ENCODE results near the gene CHRND.

The CHRND gene

DNA sequence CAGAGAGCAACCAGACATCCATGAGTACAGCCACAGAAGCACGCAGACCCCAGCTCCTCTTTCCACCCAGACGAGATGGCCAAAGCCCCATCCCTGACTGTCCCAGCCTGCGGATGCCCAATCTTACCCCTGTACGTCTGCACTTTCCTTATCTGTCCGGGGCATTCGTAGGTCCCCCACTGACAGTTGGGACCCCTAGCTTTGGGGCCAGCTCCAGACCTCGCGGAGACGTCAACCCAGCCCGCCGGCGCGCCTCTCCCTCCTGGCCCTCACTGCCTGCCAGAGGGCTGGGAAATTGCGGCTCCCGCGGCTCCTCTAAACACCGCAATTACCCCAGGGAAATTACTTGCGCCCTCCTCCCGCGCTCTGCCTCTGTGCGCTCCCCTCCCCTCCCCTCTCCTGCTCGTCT lies 40.6 kb upstream of the CHRND start:
- Histone ChIP-seq H3K27ac (no peak overlapping the region), H3K4me3 (IDR thresholded peaks at IDR 0.05; ENCODE audit: insufficient read depth, low read depth, low read length) (no peak overlapping the region), H3K36me3 (ENCODE audit: insufficient read depth) (no peaks in the 10 kb centered on the region), H3K9ac (no peak overlapping the region), H3K4me1 (ENCODE audit: low read depth, poor library complexity, severe bottlenecking) (no peaks in the 10 kb centered on the region), H3K27me3 (ENCODE audit: insufficient read depth, low read depth) (peaks cover 7% of the 10 kb centered on the region; the same call in 1 of the 2 replicates), H2AFZ (ENCODE audit: low read depth) (no peak overlapping the region), H3K4me2 (no peak overlapping the region), H3K79me2 (ENCODE audit: insufficient read depth, low read depth) (no peaks in the 10 kb centered on the region), H4K20me1 (ENCODE audit: insufficient read depth) (no peaks in the 10 kb centered on the region)
- TF ChIP-seq, protein P1, sequence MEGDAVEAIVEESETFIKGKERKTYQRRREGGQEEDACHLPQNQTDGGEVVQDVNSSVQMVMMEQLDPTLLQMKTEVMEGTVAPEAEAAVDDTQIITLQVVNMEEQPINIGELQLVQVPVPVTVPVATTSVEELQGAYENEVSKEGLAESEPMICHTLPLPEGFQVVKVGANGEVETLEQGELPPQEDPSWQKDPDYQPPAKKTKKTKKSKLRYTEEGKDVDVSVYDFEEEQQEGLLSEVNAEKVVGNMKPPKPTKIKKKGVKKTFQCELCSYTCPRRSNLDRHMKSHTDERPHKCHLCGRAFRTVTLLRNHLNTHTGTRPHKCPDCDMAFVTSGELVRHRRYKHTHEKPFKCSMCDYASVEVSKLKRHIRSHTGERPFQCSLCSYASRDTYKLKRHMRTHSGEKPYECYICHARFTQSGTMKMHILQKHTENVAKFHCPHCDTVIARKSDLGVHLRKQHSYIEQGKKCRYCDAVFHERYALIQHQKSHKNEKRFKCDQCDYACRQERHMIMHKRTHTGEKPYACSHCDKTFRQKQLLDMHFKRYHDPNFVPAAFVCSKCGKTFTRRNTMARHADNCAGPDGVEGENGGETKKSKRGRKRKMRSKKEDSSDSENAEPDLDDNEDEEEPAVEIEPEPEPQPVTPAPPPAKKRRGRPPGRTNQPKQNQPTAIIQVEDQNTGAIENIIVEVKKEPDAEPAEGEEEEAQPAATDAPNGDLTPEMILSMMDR (conservative IDR thresholded peaks at IDR 0.05; ENCODE audit: low read depth, low read length) = no peak

DNA sequence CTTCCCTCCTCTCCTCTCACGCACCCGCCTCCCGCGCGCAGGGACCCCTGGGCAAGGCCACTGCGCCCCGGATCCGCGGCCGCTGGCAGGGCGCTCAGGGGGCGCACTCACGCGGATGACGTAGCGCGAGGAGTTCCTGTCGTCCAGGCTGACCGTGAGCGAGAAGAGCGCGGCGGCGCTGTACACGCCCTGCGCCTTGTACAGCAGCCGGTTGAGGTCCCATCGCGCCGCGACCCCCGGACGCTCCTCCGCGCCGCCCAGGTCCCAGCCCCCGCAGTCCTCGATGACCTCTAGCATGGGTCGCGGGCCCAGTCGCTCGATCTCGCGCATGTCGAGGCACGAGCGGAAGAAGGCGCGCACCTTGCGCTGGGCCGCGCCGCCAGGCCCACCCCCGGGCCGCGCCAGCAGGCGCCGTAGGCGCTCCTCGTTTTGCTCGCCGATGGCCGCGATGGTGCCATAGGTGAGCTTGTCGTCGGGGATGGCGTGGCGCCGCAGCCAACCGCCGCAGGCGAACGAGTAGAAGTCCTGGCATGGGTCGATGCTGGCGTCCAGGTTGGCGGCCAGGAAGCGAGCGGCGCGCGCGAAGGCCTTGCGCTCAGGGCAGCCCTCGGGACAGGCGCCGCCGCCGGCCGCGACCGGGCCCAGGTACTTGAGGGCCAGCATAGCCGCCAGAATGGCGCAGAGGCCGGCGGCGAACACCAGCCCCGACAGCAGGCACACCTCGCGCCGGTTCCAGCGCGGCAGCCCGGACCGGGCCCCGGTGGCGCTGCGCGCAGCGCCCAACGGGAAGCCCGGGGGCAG lies 40.0 kb upstream of the CHRND start:
- Histone ChIP-seq H3K79me2 (ENCODE audit: insufficient read depth, low read depth) (no peaks in the 10 kb centered on the region), H2AFZ (ENCODE audit: low read depth) (no peak overlapping the region), H3K9ac (no peak overlapping the region), H3K27me3 (ENCODE audit: insufficient read depth, low read depth) (0 out of 2 replicates have a peak, but pooled peaks cover 3% of the 10 kb centered on the region), H3K4me2 (no peak overlapping the region), H3K36me3 (ENCODE audit: insufficient read depth) (no peaks in the 10 kb centered on the region), H3K4me1 (ENCODE audit: low read depth, poor library complexity, severe bottlenecking) (no peaks in the 10 kb centered on the region), H3K4me3 (IDR thresholded peaks at IDR 0.05; ENCODE audit: insufficient read depth, low read depth, low read length) (no peak overlapping the region), H4K20me1 (ENCODE audit: insufficient read depth) (no peaks in the 10 kb centered on the region), H3K27ac (no peak overlapping the region)
- TF ChIP-seq, protein P1 (conservative IDR thresholded peaks at IDR 0.05; ENCODE audit: low read depth, low read length) = no peak

DNA sequence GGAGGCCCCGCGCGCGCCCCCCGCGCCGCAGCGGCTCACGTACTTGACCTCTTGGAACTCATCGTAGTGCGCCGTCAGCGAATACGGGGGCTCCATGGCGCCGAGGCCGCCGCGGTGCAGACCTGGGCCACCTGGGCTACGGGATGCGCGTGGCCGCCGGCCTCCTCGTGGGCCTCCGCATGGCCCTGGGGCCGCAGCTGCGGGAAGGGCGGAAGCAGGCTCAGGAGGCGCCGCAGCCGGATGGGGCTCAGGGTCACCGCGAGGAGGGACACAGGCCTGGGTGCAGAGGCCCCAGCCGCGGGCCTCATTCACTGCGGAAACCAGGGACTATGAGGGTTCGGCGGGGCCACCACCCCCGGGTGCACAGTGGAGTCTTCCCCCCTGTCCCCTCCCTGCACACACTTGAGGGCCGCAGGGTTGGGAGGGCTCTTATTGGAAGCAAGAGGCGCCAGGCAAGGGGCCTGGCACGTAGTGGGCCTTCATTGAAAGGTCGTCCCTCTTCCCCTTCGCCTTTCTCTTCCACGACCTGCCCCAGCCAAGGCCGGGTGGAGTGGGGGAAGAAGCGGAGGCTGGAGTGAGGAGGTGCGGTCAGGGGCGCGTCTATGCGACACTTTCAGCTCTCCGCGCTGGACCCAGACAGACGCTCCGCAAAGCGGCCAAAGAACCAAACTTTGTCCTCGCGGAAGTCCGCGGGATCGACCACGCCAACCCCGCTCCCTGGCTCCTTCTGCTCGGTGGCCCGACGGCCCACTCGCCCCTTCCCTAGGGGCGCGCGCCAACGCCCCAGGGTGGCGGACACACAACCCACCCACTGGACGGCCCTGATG lies 39.2 kb upstream of the CHRND start:
- no peaks in the 10 kb centered on the region for H3K79me2 ChIP-seq (ENCODE audit: insufficient read depth, low read depth)
- no peaks in the 10 kb centered on the region for H3K36me3 ChIP-seq (ENCODE audit: insufficient read depth)
- TF ChIP-seq, protein P1 (conservative IDR thresholded peaks at IDR 0.05; ENCODE audit: low read depth, low read length) = no peak
- H3K4me1 ChIP-seq (ENCODE audit: low read depth, poor library complexity, severe bottlenecking) = no peaks in the 10 kb centered on the region
- no peak overlapping the region for H3K9ac ChIP-seq
- H4K20me1 ChIP-seq (ENCODE audit: insufficient read depth) = no peaks in the 10 kb centered on the region
- 0 out of 2 replicates have a peak, but pooled peaks cover 3% of the 10 kb centered on the region for H3K27me3 ChIP-seq (ENCODE audit: insufficient read depth, low read depth)
- no peak overlapping the region for H3K4me2 ChIP-seq
- no peak overlapping the region for H3K4me3 ChIP-seq (IDR thresholded peaks at IDR 0.05; ENCODE audit: insufficient read depth, low read depth, low read length)
- no peak overlapping the region for H3K27ac ChIP-seq
- H2AFZ ChIP-seq (ENCODE audit: low read depth) = no peak overlapping the region

DNA sequence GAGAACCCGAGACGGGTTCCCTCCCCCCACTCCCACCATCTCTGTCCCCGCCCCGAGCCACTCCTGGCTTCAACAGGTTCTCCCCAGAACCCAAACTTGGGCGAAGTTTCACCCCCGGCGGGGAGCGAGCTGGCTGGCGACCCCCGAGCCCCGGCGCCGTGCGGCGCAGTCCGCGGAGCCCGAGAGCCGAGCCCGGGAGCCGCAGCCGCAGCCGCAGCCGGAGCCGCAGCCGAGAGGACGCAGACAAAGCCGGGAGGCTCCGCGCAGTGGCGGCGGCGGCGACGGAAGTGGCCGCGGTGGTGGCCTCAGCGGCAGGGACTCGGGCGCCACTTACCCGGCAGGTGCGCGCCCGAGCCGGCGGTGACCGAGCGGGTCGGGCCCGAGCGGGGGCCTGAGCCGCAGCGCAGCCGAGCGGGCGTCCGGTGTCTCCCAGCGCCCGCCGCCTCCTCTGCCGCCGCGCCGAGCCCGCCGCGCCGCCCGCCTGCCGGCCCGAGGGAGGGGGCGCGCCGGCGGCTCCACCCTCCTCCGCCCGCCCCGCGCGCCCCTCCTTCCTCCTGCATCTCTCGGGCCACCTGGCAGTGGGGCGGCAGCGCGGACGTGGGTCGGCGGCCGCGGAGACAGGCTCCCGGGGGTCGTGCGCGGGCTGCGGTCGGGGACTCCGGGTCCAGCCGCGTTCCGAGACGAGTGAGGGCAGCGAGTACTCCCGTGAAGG lies 38.4 kb upstream of the CHRND start, which contains the start of gene ECEL1:
ECEL1 (minus strand) TSS at position 450 of the 712 bp plus-strand sequence. CDS start 1,181 bp downstream, outside the sequence.
- H3K4me1 ChIP-seq (ENCODE audit: low read depth, poor library complexity, severe bottlenecking) = no peaks in the 10 kb centered on the region
- H3K27ac ChIP-seq = no peak within 1 kb of the TSS
- H3K4me2 ChIP-seq = no peak within 1 kb of the TSS
- TF ChIP-seq, protein P1 (conservative IDR thresholded peaks at IDR 0.05; ENCODE audit: low read depth, low read length) = no peak
- no peak within 1 kb of the TSS for H2AFZ ChIP-seq (ENCODE audit: low read depth)
- no peaks in the 10 kb centered on the region for H3K36me3 ChIP-seq (ENCODE audit: insufficient read depth)
- no peaks in the 10 kb centered on the region for H4K20me1 ChIP-seq (ENCODE audit: insufficient read depth)
- H3K27me3 ChIP-seq (ENCODE audit: insufficient read depth, low read depth) = no peaks in the 10 kb centered on the region
- no peak within 1 kb of the TSS for H3K4me3 ChIP-seq (IDR thresholded peaks at IDR 0.05; ENCODE audit: insufficient read depth, low read depth, low read length)
- no peak within 1 kb of the TSS for H3K9ac ChIP-seq
- no peaks in the 10 kb centered on the region for H3K79me2 ChIP-seq (ENCODE audit: insufficient read depth, low read depth)

All from KMS-11 (cell line).